ENCODE data around the gene SNRPA.

DNA sequence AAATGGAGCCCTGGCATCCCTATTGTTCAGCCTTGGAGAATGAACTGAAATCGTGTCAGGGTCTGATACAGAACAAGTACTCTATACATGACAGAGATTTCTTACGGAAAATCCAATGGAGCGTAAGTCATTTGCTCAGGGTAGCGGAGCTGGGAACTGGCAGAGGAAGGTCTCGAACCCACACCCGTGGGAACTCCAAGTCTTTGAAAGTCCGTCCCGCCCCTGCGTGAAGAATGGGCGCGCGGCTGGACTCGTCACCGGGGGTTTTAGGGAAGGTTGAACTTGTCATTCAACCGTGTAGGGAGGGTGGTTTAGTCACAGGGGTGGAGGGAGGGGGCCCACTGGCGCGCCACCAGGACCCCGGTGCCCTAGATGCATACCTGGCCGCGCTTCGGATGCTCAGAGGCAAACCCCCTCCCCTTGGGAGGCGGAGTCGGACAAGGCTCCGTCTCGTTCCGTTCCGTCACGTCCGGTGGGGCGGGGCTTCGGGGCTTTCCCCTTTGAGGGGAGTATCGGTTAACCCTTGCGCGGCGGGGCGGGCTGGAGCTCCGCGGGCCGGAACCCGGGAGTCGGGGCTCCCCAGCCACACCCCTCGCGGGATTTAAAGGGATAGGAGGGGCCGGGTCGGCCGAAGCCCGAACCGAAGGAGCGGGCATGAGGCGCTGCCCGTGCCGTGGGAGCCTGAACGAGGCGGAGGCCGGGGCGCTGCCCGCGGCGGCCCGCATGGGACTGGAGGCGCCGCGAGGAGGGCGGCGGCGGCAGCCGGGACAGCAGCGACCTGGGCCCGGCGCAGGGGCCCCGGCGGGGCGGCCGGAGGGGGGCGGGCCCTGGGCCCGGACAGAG is 34.3 kb upstream of the SNRPA start, which contains the start of the genes COQ8B and ITPKC:
- TF ChIP-seq GATA3 (IDR thresholded peaks at IDR 0.05; ENCODE audit: low read depth, low read length) (no peak), GATA2 (IDR thresholded peaks at IDR 0.05; ENCODE audit: low read depth, low read length) (no peak)

All from SH-SY5Y (cell line).